Activated naive CD4-positive, alpha-beta T cell treated with anti-CD3 and anti-CD28 coated beads, Interleukin-2, amount 50 U/mL, for 24 hours (primary cell): ENCODE data around the gene RBM15.

ENCODE experiments used
- H3K27ac Mint-ChIP-seq: one replicate; pipeline ENCODE4 v1.8.0; 2021; ENCODE audit warnings: mild to moderate bottlenecking, mixed read lengths
- H3K27me3 Mint-ChIP-seq: one replicate; pipeline ENCODE4 v1.8.0; 2021; ENCODE audit warnings: mixed read lengths
- H3K36me3 Mint-ChIP-seq: one replicate; pipeline ENCODE4 v1.8.0; 2021; ENCODE audit warnings: mixed read lengths
- H3K4me1 Mint-ChIP-seq: one replicate; pipeline ENCODE4 v1.8.0; 2021; ENCODE audit warnings: mixed read lengths
- H3K4me3 Mint-ChIP-seq: one replicate; pipeline ENCODE4 v1.8.0; 2021; ENCODE audit warnings: mild to moderate bottlenecking, mixed read lengths
- H3K9me3 Mint-ChIP-seq: one replicate; pipeline ENCODE4 v1.8.0; 2021; ENCODE audit warnings: mixed read lengths

The RBM15 gene

DNA sequence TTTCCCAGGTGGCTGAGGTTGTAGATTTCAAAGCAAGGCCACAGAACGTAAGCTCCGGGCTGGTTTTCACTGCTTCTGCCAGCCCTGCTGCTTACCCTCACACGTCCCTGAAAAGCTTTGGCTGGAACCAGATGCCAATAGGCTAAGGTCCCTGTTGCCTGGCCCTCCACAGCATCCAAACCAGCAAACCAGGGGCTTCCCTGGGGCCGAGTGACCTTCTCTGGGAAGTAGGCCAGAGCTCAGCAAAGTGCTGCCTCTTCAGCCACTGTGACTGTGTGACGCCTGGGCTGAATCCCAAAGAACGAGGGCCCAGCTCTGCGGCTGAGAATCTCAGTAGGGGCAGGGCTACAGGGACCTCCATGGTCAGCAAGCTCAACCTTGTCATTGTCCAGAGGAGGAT lies 28.9 kb upstream of the RBM15 start:
- Mint-ChIP-seq H3K4me3 (no peak overlapping the region), H3K4me1 (peaks cover 6% of the 10 kb centered on the region), H3K36me3 (no peaks in the 10 kb centered on the region), H3K27me3 (no peaks in the 10 kb centered on the region), H3K27ac (no peak overlapping the region), H3K9me3 (no peaks in the 10 kb centered on the region)

- H3K4me3 Mint-ChIP-seq = no peak overlapping the region
- no peak overlapping the region for H3K27ac Mint-ChIP-seq
- H3K4me1 Mint-ChIP-seq = peaks cover 6% of the 10 kb centered on the region
- H3K36me3 Mint-ChIP-seq = no peaks in the 10 kb centered on the region
- no peaks in the 10 kb centered on the region for H3K9me3 Mint-ChIP-seq
- H3K27me3 Mint-ChIP-seq = no peaks in the 10 kb centered on the region
Measured at GRCh38 chr1:110312188-110313121, 26.7 kb upstream of the RBM15 start.

GRCh38 chr1:110316735-110317134 lies 22.4 kb upstream of the RBM15 start:
- no peaks in the 10 kb centered on the region for H3K9me3 Mint-ChIP-seq
- no peak overlapping the region for H3K4me3 Mint-ChIP-seq
- peaks cover 2% of the 10 kb centered on the region for H3K36me3 Mint-ChIP-seq
- no peak overlapping the region for H3K27ac Mint-ChIP-seq
- H3K4me1 Mint-ChIP-seq = peaks cover 6% of the 10 kb centered on the region
- no peaks in the 10 kb centered on the region for H3K27me3 Mint-ChIP-seq

DNA sequence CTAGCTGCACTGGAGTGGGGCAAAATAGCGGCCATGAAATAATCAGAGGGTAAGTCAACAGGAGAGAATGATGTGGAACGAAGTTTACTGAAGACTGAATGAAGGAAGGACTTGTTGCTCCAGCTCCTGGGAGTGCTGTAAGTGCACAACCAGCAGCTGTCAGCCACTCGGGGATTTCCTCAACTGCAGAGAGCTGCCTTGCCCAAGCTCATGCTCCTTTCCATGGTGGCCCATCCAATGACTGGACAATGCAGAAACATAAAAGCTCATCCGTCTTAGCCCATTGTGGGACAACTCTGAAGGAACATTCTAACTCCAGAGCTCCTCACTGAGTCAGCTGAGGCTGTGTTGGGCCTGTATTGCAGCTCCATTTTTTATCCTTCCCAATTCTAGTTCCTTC lies 21.1 kb upstream of the RBM15 start:
- H3K9me3 Mint-ChIP-seq = no peaks in the 10 kb centered on the region
- no peak overlapping the region for H3K27ac Mint-ChIP-seq
- H3K36me3 Mint-ChIP-seq = peaks cover 2% of the 10 kb centered on the region

DNA sequence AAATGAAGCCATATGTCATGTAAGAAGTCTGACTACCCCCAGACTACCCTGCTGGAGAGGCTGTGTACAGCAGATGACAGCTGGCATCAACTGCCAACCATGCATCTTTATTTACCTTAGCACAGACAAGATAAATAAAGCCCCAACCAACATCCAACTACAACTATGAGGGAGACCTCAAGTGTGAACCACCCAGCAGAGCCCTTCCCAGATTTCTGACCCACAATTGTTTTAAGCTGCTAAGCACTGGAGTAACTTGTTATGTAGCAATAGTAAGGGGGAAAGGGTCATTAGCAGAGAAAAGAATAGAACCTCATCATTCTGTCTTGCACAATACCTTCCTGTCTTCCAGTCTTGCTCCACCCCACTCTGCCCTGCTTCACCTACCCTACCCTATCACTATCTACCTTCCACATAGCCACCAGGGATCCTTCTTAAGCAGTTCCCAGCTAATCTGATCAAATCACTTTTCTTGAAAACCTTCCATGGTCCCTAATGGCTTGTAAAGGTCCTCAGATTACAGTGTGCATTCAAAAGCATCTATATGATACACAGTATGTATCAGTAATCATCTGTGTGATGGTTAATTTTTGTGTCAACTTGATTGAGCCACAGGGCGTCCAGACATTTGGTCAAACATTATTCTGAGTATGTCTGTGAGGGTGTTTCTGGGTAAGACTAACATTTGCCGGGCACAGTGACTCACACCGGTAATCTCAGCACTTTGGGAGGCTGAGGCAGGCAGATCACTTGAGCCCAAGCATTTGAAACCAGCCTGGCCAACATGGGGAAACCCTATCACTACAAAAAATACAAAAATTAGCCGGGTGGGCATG lies 19.6 kb upstream of the RBM15 start:
- peaks cover 2% of the 10 kb centered on the region for H3K36me3 Mint-ChIP-seq
- no peak overlapping the region for H3K4me3 Mint-ChIP-seq
- H3K4me1 Mint-ChIP-seq = no peaks in the 10 kb centered on the region
- no peaks in the 10 kb centered on the region for H3K27me3 Mint-ChIP-seq
- H3K9me3 Mint-ChIP-seq = no peaks in the 10 kb centered on the region
- no peak overlapping the region for H3K27ac Mint-ChIP-seq

More for the DNA sequence above, 21.1 kb upstream of the RBM15 start:
- Mint-ChIP-seq H3K27me3 (no peaks in the 10 kb centered on the region), H3K4me3 (no peak overlapping the region), H3K4me1 (peaks cover 4% of the 10 kb centered on the region)

DNA sequence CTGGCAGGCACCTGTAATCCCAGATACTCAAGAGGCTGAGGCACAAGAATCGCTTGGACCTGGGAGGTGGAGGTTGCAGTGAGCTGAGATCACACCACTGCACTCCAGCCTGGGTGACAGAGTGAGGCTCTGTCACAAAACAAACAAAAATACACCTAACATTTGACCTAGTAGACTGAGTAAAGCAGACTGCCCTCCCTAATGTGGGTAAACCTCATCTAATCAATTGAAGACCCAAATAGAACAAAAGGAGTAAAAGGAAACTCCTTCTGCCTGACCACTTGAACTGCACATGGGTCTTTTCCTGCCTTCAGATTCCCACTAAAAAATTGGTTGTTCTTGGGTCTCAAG lies 19.0 kb upstream of the RBM15 start:
- Mint-ChIP-seq H3K4me1 (no peaks in the 10 kb centered on the region), H3K9me3 (no peaks in the 10 kb centered on the region), H3K27me3 (no peaks in the 10 kb centered on the region), H3K4me3 (no peak overlapping the region), H3K27ac (no peak overlapping the region), H3K36me3 (peaks cover 2% of the 10 kb centered on the region)

DNA sequence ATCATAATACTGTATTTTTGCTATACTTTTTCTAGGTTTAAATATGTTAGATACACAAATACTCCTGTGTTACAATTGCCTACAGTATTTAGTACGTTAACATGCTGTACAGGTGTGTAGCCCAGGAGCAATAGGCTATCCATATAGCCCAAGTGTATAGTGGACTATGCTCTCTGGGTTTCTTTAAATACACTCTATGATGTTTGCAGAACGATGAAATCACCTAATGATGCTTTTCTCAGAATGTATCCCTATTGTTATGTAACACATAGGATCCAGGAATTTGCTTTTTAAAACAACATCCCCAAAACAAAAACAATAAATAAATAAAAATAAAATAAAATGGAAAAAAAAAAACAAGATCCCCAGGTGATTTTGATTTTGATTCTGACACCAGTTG lies 18.1 kb upstream of the RBM15 start:
- Mint-ChIP-seq H3K4me3 (no peak overlapping the region), H3K36me3 (peaks cover 2% of the 10 kb centered on the region), H3K9me3 (no peaks in the 10 kb centered on the region), H3K4me1 (no peaks in the 10 kb centered on the region), H3K27me3 (no peaks in the 10 kb centered on the region), H3K27ac (no peak overlapping the region)

GRCh38 chr1:110321846-110322245 lies 17.3 kb upstream of the RBM15 start:
- Mint-ChIP-seq H3K36me3 (peaks cover 2% of the 10 kb centered on the region), H3K4me3 (no peak overlapping the region), H3K4me1 (no peaks in the 10 kb centered on the region), H3K27ac (no peak overlapping the region), H3K9me3 (no peaks in the 10 kb centered on the region), H3K27me3 (no peaks in the 10 kb centered on the region)

DNA sequence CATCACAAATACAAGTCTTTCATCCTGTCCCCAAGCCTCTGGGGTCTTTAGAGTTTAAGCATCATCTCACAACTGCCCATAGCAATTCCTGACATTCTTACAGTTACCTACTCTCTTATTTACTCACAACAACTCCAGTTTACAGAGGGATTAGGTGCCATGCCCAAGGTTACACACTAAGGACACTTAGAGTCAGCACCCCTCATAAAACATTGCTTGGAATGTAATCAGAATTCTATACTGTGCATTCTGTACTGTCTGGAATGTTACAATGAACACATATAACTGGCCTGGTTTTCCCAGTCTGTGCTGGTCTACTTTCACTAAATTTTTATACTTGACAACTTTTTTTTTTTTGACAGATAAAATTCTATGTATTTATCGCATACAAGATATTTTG lies 14.5 kb upstream of the RBM15 start:
- Mint-ChIP-seq H3K4me1 (no peaks in the 10 kb centered on the region), H3K4me3 (no peak overlapping the region), H3K27me3 (no peaks in the 10 kb centered on the region), H3K36me3 (no peaks in the 10 kb centered on the region), H3K27ac (no peak overlapping the region), H3K9me3 (no peaks in the 10 kb centered on the region)

GRCh38 chr1:110326826-110327225 lies 12.4 kb upstream of the RBM15 start:
- no peaks in the 10 kb centered on the region for H3K9me3 Mint-ChIP-seq
- no peaks in the 10 kb centered on the region for H3K27me3 Mint-ChIP-seq
- H3K27ac Mint-ChIP-seq = no peak overlapping the region

DNA sequence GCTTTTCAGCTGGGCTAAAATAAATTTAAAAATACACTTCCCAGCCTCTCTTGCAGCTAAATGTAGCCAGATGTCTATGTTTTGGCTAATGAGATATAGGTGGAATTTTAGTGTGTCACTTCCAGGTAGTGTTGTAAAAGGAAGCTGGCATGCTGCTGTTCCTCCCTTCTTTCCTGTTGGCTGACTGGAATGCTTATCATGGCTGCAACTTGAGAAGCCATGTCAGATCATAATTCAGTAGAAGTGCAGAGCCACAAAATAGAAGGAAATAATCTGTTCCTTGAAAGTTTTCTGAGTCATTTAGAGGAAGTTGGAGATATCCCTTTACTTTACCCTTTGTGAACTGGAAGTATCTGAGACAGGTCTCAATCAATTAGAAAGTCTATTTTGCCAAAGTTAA lies 10.9 kb upstream of the RBM15 start:
- no peak overlapping the region for H3K27ac Mint-ChIP-seq
- no peaks in the 10 kb centered on the region for H3K9me3 Mint-ChIP-seq
- H3K4me3 Mint-ChIP-seq = no peak overlapping the region
- H3K4me1 Mint-ChIP-seq = no peaks in the 10 kb centered on the region
- H3K36me3 Mint-ChIP-seq = no peaks in the 10 kb centered on the region
- H3K27me3 Mint-ChIP-seq = no peaks in the 10 kb centered on the region

More at GRCh38 chr1:110326826-110327225, 12.4 kb upstream of the RBM15 start:
- Mint-ChIP-seq H3K36me3 (no peaks in the 10 kb centered on the region), H3K4me1 (no peaks in the 10 kb centered on the region), H3K4me3 (no peak overlapping the region)

GRCh38 chr1:110328700-110329099 lies 10.5 kb upstream of the RBM15 start:
- Mint-ChIP-seq H3K36me3 (no peaks in the 10 kb centered on the region), H3K27me3 (no peaks in the 10 kb centered on the region), H3K27ac (no peak overlapping the region), H3K4me3 (no peak overlapping the region), H3K9me3 (no peaks in the 10 kb centered on the region), H3K4me1 (no peaks in the 10 kb centered on the region)

- Mint-ChIP-seq H3K27ac (no peak overlapping the region), H3K4me1 (peaks cover 25% of the 10 kb centered on the region), H3K27me3 (no peaks in the 10 kb centered on the region), H3K9me3 (no peaks in the 10 kb centered on the region), H3K36me3 (peaks cover 5% of the 10 kb centered on the region), H3K4me3 (no peak overlapping the region)
Measured at GRCh38 chr1:110335265-110335664, 3.9 kb upstream of the RBM15 start.

GRCh38 chr1:110336300-110337039 lies 2.7 kb upstream of the RBM15 start:
- peaks cover 9% of the 10 kb centered on the region for H3K36me3 Mint-ChIP-seq
- no peaks in the 10 kb centered on the region for H3K27me3 Mint-ChIP-seq
- no peaks in the 10 kb centered on the region for H3K9me3 Mint-ChIP-seq
- H3K27ac Mint-ChIP-seq = peak overlapping the region; percentile 89
- peaks cover 37% of the 10 kb centered on the region for H3K4me1 Mint-ChIP-seq
- peak overlapping the region; percentile 78 for H3K4me3 Mint-ChIP-seq

DNA sequence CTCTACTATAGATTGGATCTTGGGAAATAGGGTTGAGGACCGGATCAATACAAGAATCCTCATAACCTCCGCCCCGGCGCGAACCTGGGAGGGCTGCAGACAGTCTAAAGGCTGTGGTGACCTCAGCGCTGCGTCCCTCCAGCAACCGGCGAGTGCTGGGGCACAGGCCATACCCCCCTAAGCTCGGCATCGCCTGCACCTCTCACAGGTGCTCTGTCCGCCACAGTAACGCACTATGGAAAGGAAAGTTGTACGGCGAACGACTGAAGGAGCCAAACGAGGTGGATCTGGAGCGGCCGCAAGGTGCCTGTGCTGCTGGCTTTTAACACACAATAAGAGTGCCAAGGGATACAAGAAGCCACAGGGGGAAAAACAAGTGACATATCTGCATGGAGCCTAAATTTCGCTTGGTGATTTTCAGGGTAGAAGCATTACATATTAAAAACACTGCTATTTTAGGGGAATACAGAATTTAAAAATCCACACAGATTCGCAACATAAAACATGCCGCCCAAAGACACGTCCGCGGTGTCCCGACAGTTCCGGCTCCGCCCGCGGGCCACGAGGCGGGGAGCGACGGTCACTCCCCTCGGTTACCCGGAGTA lies 1.4 kb upstream of the RBM15 start:
- Mint-ChIP-seq H3K27me3 (no peaks in the 10 kb centered on the region), H3K27ac (peak overlapping the region; percentile 98), H3K36me3 (peaks cover 15% of the 10 kb centered on the region), H3K4me1 (peaks cover 50% of the 10 kb centered on the region), H3K4me3 (no peak overlapping the region), H3K9me3 (no peaks in the 10 kb centered on the region)
